ENCODE data around the gene FAM124B. TPM values are rescaled to one million over a fixed set of nuclear protein-coding genes. Genes with fewer than 3 reads are reported as not detected.

The FAM124B gene
- total and polyA plus RNA-seq, 4 donors = 0.30 to 2.5 (median 0.42) TPM

GRCh38 chr2:224412141-224413015, 10.5 kb upstream of the FAM124B start:
- Histone ChIP-seq H3K27ac (ENCODE audit: low read depth in 1 of 2, low read length in 2 of 2) (peak overlapping the region; percentile 66 to 68), H3K9ac (ENCODE audit: low read depth in 1 of 2, low read length in 2 of 2) (peak overlapping the region in 1 of 2 donors; percentile 70), H3K4me3 (ENCODE audit: low read depth in 1 of 3, low read length in 3 of 3) (no peak overlapping the region), H3K36me3 (ENCODE audit: control insufficient read depth in 4 of 4, insufficient read depth in 3 of 4, low read depth in 1 of 4, low read length in 3 of 4) (no peaks in the 10 kb centered on the region), H3K27me3 (ENCODE audit: control insufficient read depth in 4 of 4, insufficient read depth in 4 of 4, low read length in 3 of 4) (no peaks in the 10 kb centered on the region), H3K4me1 (ENCODE audit: control insufficient read depth in 4 of 4, insufficient read depth in 4 of 4, low read length in 3 of 4) (peaks cover 0 to 5% (median 2%) of the 10 kb centered on the region in 4 donors), H3K9me3 (ENCODE audit: control insufficient read depth in 4 of 4, low read length in 3 of 4) (no peaks in the 10 kb centered on the region)
- TF ChIP-seq FOXA2 (IDR thresholded peaks at IDR 0.05) (no peak), SP1 (IDR thresholded peaks at IDR 0.05) (no peak), YY1 (IDR thresholded peaks at IDR 0.05) (peak; percentile 46)
- 67% methylated on average over 18 of the region's 18 CpGs for WGBS
- DNase-seq (ENCODE audit: low spot score) = no peak

- H3K4me1 ChIP-seq (ENCODE audit: control insufficient read depth in 4 of 4, insufficient read depth in 4 of 4, low read length in 3 of 4) = peaks cover 0 to 5% (median 2%) of the 10 kb centered on the region in 4 donors
- H3K27ac ChIP-seq (ENCODE audit: low read depth in 1 of 2, low read length in 2 of 2) = no peak overlapping the region
- no peaks in the 10 kb centered on the region for H3K36me3 ChIP-seq (ENCODE audit: control insufficient read depth in 4 of 4, insufficient read depth in 3 of 4, low read depth in 1 of 4, low read length in 3 of 4)
- no peaks in the 10 kb centered on the region for H3K27me3 ChIP-seq (ENCODE audit: control insufficient read depth in 4 of 4, insufficient read depth in 4 of 4, low read length in 3 of 4)
- no peak for DNase-seq (ENCODE audit: low spot score)
- no peaks in the 10 kb centered on the region for H3K9me3 ChIP-seq (ENCODE audit: control insufficient read depth in 4 of 4, low read length in 3 of 4)
- TF ChIP-seq, protein P1, sequence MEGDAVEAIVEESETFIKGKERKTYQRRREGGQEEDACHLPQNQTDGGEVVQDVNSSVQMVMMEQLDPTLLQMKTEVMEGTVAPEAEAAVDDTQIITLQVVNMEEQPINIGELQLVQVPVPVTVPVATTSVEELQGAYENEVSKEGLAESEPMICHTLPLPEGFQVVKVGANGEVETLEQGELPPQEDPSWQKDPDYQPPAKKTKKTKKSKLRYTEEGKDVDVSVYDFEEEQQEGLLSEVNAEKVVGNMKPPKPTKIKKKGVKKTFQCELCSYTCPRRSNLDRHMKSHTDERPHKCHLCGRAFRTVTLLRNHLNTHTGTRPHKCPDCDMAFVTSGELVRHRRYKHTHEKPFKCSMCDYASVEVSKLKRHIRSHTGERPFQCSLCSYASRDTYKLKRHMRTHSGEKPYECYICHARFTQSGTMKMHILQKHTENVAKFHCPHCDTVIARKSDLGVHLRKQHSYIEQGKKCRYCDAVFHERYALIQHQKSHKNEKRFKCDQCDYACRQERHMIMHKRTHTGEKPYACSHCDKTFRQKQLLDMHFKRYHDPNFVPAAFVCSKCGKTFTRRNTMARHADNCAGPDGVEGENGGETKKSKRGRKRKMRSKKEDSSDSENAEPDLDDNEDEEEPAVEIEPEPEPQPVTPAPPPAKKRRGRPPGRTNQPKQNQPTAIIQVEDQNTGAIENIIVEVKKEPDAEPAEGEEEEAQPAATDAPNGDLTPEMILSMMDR (IDR thresholded peaks at IDR 0.05; ENCODE audit: low read depth, low read length, missing input control) = no peak
- no peak for TF ChIP-seq ZBTB33 (IDR thresholded peaks at IDR 0.05)
- TF ChIP-seq, protein P2, sequence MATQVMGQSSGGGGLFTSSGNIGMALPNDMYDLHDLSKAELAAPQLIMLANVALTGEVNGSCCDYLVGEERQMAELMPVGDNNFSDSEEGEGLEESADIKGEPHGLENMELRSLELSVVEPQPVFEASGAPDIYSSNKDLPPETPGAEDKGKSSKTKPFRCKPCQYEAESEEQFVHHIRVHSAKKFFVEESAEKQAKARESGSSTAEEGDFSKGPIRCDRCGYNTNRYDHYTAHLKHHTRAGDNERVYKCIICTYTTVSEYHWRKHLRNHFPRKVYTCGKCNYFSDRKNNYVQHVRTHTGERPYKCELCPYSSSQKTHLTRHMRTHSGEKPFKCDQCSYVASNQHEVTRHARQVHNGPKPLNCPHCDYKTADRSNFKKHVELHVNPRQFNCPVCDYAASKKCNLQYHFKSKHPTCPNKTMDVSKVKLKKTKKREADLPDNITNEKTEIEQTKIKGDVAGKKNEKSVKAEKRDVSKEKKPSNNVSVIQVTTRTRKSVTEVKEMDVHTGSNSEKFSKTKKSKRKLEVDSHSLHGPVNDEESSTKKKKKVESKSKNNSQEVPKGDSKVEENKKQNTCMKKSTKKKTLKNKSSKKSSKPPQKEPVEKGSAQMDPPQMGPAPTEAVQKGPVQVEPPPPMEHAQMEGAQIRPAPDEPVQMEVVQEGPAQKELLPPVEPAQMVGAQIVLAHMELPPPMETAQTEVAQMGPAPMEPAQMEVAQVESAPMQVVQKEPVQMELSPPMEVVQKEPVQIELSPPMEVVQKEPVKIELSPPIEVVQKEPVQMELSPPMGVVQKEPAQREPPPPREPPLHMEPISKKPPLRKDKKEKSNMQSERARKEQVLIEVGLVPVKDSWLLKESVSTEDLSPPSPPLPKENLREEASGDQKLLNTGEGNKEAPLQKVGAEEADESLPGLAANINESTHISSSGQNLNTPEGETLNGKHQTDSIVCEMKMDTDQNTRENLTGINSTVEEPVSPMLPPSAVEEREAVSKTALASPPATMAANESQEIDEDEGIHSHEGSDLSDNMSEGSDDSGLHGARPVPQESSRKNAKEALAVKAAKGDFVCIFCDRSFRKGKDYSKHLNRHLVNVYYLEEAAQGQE (IDR thresholded peaks at IDR 0.05) = no peak
- TF ChIP-seq, protein P3, sequence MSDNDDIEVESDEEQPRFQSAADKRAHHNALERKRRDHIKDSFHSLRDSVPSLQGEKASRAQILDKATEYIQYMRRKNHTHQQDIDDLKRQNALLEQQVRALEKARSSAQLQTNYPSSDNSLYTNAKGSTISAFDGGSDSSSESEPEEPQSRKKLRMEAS (IDR thresholded peaks at IDR 0.05) = no peak
- 90% methylated on average over 3 of the region's 3 CpGs for WGBS
- no peak overlapping the region for H3K9ac ChIP-seq (ENCODE audit: low read depth in 1 of 2, low read length in 2 of 2)
- H3K4me3 ChIP-seq (ENCODE audit: low read depth in 1 of 3, low read length in 3 of 3) = no peak overlapping the region
Measured at GRCh38 chr2:224410946-224411561, 9.1 kb upstream of the FAM124B start.
